Activated CD4-positive, CD25-positive, alpha-beta regulatory T cell (primary cell): Measurements from ENCODE around the gene RBM28.
A peak's percentile ranks its signal among the peaks of the same experiment; 100 is the strongest.

ENCODE experiments used
- DNase-seq, 4 experiments: peaks; one replicate each; lab custom pipeline; 2025; lab: John Stamatoyannopoulos, UW

Gene RBM28

GRCh38 chr7:128374041-128374440, 30.3 kb upstream of the RBM28 start:
- no peak for DNase-seq

- DNase-seq: no peak
Measured at GRCh38 chr7:128373606-128374005, 29.9 kb upstream of the RBM28 start.

- DNase-seq: no peak
Measured at GRCh38 chr7:128370491-128370890, 26.8 kb upstream of the RBM28 start.

GRCh38 chr7:128366986-128367385, 23.3 kb upstream of the RBM28 start:
- DNase-seq: no peak

GRCh38 chr7:128366300-128366699, 22.6 kb upstream of the RBM28 start:
- DNase-seq: no peak

DNA sequence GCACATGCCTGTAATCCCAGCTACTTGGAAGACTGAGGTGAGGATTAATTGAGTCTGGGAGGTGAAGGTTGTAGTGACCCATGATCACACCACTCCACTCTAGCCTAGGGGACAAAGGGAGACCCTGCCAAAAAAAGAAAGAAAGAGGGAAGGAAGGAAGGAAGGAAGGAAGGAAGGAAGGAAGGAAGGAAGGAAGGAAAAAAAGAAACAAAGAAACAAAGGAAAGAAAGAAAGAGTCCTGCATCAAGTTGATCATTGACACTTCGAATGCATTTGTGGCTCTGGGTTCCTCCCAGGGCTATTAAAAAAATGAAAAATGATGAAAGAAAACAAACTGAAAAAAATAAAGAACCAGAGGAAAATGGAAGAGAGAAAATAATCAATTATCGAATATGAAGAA, 21.7 kb upstream of the RBM28 start:
- no peak for DNase-seq

DNA sequence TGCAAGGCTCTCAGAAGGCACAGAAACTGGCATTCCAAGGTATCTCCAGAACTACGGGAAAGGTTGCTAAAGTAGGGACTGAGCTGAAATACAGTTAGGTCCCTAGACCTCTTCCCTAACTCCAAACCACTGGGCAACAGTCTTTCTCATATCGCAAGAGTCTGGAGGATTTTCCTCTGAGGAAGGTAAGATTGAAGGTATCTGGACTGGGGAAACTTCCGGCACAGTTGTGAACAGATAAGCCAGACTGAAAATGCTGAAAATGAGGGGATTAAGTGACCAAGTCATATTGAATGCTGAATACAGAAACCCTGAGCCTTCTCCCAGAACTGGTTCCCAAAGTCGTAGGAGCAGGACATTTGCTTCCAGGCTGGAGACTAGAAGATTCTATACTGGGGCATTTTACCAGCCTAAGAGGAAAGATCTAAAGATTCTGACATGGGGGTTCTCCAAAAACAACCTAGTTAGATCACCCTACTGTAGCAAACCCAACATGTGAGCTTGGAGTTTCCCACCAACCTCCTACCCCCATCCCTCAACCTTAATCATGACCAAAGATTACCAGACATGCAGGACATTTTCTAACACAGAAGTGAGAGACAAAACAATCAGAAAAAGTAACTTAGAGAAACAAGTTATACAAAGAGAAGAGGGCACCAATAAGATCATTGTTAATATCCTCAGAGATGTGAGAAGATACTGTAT, 20.6 kb upstream of the RBM28 start:
- DNase-seq: no peak

DNA sequence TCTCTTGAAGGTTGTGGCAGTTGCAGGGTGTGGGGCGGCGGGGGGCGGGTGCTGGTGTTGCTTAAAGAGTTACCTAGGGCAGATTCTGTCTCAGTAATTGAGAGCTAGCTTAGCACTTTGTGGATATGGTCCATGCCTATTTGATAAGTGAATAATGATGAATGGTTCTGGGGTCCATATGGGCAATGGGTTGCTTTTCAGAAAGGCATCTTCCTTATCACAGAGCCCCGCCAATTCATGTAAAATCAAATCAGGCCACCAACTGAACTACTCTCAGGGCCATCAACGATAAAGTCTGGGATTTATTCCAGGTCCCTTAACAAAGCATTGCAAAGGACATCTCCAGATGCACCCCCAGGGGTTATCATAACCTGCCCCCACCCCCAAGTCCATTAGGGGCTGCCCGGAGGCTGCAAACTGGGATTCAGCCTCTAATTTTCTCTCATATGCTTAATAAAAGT, 19.6 kb upstream of the RBM28 start:
- DNase-seq: no peak

DNA sequence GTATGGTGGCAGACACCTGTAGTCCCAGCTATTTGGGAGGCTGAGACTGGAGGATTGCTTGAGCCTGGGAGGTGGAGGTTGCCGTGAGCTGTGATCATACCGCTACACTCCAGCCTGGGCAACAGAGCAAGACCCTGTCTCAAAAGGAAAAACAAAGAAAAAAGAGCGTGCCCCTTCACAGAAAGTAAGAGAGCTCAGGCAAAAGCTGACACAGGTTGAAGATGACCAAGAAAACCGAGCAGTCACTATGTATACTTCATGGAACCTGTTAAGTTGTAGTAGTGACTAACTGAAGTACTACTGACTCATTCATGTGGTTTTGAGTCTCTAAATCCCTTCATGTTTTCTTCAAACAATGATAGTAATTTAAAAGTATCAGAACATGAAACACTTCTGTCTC, 19.0 kb upstream of the RBM28 start:
- DNase-seq: no peak

DNA sequence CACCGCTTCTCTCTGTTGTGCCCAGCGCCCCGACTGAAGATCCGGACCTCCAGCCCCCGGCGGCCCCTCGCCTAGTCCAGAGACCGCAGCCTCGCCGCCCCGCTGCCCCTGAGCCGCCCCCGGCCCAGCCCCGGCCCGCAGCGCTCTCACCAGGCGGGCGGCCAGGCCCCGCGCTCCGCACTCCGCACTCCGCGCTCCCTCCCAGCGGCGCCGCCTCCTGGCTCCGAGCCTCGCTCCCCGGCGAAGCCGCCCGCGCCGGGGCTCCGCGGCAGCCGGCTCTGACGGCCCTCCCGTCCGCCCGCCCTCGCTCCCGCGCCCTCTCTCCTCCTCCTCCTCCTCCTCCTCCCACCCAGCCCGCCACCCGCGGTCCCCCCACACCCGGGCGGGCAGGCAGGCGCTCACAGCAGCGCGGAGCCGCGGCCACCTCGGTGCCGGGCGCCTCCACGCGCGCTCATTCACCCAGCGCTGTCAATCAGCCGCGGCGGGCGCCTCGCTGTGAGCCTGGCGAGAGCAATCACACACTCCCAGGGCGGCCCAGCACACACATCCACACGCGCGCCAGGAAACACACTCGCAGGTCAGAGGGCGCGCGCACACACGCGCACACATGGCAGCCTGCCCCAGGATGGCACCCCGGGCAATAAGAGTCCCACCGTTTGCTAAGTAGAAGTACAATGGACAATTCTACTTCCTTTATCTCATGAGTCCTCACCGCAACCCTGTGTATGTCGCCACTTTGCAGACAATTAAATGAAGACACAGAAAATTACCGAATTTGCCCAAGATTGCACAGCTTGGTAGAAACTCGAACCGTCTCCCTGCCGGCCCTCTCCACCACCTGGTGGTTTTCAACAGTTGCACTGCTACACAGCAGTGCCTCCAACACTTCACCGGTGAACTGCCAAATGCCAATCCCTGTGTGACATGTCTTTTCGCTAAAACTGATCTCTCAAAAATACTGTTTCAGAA, 18.0 kb upstream of the RBM28 start, which contains the start of gene PRRT4:
Gene PRRT4 (minus strand): TSS at position 280 of the 969 bp plus-strand sequence.
- DNase-seq: peak in 2 of 4 experiments; percentile 12

DNA sequence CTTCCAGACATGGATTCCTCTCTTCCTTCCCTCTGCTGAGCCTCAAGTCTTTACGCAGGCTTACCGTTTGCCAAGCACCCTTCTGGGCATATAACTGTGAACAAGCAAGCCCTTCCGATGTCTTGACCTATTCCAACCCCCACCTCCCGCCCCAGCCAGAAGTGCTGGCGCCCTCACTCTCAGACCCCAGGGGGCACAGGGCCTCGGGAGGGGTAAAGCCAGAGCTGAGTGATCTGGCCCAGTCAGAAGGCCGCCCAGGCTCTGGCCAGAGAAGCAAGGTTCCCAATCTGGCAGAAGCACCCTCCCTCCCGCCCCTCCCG, 16.6 kb upstream of the RBM28 start:
- DNase-seq: no peak

DNA sequence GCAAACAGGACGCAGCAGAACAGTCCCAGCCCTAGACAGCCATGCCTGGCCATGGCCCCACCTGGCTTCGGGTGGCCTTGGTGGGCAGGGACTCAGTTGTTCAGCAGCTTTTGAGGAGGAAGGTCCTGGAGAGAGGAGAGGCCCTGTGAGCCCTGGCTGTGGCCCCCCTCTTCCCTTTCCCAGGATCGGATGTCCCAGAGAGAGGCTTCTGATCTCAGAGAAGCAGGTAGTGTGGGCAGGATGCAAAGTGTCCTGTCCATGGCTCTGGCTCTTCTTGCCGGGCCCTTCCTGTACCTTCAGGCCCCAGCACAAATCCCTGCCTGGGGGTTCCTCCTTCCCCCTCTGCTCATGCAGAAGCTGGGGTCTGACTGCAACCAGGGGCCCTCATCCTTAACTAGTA, 16.2 kb upstream of the RBM28 start:
- DNase-seq: no peak

DNA sequence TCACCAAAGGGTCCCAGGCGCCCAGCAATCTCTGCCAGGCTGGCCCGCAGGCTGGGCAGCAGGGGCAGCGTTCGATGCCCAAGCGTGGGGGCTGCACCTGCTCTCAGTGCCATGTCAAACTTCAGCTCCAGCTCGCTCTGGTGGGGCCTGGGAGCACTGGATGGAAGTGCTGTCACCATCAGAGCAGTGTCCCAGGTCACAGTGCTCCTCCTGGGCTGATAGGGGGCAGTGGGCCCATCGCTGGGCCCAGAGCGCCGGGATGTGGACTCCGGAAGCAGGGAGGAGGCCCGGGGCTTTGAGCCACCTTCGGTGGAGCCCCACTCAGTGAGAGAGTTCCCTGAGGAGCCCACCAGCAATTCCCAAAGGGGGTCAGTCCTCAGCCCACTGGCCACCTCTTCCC, 15.6 kb upstream of the RBM28 start:
- no peak for DNase-seq

DNA sequence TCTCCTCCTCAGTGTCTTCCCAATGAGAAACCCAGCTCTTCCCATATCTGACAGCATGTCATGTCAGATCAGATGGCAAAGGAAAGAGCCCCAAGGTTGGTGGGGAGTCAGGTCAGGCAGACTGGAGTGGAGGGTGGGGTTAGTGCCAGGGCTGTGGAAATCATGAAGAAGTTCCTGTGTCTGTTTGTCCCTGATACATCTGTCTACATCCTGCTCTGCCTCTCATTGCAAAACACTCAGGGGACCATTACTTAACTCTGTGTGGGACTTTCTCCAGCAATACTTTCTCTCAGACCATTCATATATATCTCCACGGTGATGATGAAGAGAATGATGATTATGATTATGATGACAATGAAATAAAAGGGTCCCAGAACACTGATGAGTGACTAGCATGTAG, 14.5 kb upstream of the RBM28 start:
- DNase-seq: no peak

DNA sequence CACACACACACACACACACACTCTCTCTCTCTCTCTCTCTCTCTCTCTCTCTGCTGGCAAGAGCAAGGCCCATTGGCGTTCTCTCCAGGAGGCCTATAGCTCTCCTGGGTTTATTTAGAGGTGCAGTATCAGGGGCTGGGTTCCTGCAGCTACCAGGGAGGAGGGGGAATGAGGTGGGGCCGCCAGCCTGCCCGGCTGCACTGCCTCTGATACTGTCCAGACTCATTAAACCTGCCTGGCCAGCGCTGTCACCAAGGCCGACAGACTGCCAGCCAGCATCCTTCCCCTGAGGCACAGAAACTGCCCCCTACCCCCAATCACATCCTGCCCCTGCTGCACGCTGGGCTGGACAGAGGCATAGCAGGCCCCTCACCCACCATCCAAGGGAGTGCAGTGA, 13.5 kb upstream of the RBM28 start:
- DNase-seq: no peak

DNA sequence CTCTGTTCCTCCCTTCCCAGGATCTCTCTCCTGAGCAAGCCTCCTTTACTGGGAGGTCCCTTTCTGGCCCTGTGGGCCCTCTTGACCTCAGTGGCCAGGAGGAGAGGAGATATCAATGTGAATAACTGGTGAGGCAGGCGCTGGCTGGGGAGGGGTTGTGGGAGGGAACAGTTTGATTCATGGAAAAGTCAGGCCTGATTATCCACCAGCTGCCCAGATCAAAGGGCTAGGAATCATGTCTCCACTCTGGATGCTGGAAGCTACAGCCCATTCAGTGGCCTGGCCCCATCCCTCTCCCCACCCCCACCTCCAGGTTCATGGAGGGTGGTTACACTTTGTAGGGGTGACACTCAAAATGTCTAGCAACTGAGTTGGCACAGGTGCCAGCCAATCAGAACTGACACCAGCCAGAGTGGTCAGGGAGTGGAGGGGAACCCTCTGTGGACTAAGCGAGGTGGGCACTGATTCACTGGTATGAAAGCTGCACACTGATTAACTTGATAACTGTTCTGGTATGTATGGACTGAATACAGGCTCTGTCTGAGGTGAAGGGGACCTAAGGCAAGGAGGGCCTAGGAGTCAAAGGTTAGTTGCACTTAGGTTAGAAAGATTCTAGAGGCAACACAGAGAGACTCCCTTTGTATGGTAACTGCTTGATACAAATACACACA, 13.0 kb upstream of the RBM28 start:
- DNase-seq: no peak

DNA sequence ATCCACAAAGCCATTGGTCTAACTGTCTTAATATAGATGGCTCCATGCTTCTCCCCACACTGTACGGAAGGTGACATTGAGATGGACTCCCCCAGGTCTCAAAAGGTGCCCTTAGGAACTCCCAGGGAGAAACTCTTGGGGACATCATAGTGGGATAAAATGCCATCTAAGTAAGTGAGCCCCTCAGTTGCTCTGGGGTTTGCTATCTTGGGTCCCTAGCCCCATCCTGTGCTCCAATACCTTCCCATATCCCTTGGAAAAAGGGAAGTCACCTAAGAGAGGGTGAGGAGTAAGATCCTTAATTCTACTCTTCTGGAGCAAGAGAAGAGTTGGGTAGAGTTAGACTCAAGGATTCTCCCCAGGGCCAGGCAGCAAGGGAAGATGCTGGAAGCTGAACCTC, 9.9 kb upstream of the RBM28 start:
- no peak for DNase-seq

GRCh38 chr7:128353189-128353588, 9.5 kb upstream of the RBM28 start:
- no peak for DNase-seq

DNA sequence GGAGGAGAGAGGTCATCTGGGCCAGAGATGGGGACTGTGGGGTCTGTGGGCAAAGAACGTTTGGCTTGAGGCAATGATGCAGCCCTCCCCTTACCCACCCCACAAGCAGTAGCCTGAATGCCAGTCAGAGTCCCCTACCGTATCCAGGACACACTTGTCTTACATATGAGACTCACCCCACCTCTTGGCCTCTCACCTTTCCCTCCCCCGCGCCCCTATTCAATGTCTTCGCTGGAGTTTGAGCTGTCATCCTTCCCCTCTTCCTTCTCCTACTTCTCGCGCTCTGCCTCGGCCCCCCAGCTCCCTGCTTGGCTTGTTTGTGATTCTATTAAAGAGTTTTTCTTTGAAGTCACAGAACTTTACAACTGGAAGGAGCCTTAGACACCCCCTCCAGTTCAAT, 8.9 kb upstream of the RBM28 start:
- no peak for DNase-seq

GRCh38 chr7:128352153-128352537, 8.4 kb upstream of the RBM28 start:
- no peak for DNase-seq

DNA sequence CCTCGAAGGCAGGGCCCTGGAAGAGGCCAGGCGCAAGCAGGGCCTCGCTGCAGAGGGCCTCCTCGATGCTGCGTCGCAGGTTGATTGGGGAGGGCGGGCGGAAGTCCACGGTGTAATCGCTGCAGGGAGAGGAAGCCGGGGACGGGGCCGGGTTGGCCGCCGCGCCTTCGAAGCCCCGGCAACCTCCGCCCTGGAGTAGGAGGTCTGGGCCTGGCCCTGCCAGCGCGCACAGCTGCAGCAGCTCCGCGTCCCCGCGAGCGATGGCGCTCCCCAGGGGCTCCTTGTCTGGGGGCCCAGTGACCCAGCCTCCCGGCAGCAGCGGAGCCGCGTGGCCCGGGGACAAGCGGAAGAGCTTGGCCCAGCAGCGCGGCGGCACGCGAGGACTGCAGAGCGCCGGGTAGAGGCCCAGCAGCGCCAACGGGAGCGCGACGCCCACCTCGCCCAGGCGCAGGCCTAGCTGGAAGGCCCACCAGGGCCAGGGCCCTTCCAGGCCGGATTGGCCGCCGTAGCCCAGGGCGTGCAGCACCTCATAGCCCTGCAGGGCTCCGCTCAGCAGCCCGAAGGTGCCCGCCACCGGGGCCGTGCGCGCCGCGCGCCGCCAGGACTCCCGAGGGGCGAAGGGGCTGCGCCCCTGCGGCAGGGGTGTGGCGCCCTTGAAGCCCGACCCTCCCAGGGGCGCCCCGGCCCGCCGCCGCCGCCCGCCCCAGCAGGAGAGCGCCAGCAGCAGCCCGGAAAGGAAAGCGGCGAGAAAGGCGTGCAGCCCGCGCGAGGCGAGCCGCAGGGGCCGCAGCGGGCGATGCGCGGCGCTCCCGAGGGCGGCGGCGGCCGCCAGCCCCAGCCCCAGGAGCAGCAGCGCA, 7.8 kb upstream of the RBM28 start:
- DNase-seq: no peak
